Cardiac muscle cell (in vitro differentiated cells and primary cell): ENCODE results near the gene ZNF469. TPM values are rescaled to one million over a fixed set of nuclear protein-coding genes. Genes with fewer than 3 reads are reported as not detected.

Experiments used
- DNase-seq, 2 donors: peaks; one replicate each; pipeline versions ENCODE4 v3.0.0 to v3.0.0-alpha.2; 2010 to 2017; ENCODE audit warnings: low read depth in 1 of 2, low spot score in 1 of 2
- H3K27ac ChIP-seq: fragments of 200-600 bp; sonication (generic); 2 replicates; pipeline ENCODE4 v1.5.1; 2016
- H3K27me3 ChIP-seq: fragments of 200-600 bp; sonication (generic); 2 replicates; pipeline ENCODE4 v1.6.0; 2016; ENCODE audit warnings: control low read depth
- H3K36me3 ChIP-seq: fragments of 200-600 bp; sonication (generic); 2 replicates; pipeline ENCODE4 v1.5.1; 2016; ENCODE audit warnings: control low read depth
- H3K4me1 ChIP-seq: fragments of 200-600 bp; sonication (generic); 2 replicates; pipeline ENCODE4 v1.8.1; 2017; ENCODE audit warnings: low read depth, mild to moderate bottlenecking, mixed run types
- H3K4me3 ChIP-seq: fragments of 200-600 bp; sonication (generic); 2 replicates; pipeline ENCODE4 v1.5.1; 2016; ENCODE audit warnings: mild to moderate bottlenecking
- H3K9me3 ChIP-seq: fragments of 200-600 bp; sonication (generic); 2 replicates; pipeline ENCODE4 v1.5.1; 2017; ENCODE audit warnings: low read depth, mild to moderate bottlenecking, control low read depth
- CTCF ChIP-seq: IDR thresholded peaks from 2 replicates; pipeline ENCODE4 v1.5.1; 2012; ENCODE audit warnings: low read depth, mild to moderate bottlenecking, low read length
- polyA plus RNA-seq: library from polyadenylated mRNA; unstranded; fragments of >200 nt; fragmentation: Nextera tagmentation; extraction: Ambion mirVana; gene quantifications from 2 replicates; pipeline ENCODE4 v1.2.1, GENCODE V29; 2016
- total RNA-seq: library from RNA; depleted of rRNA; stranded (reverse); fragments of >200 nt; gene quantifications from 2 replicates; pipeline ENCODE4 v1.2.3, GENCODE V29; 2016

The ZNF469 gene
- total and polyA plus RNA-seq, 2 experiments from 2014 or later = 0.09 to 0.24 TPM

DNA sequence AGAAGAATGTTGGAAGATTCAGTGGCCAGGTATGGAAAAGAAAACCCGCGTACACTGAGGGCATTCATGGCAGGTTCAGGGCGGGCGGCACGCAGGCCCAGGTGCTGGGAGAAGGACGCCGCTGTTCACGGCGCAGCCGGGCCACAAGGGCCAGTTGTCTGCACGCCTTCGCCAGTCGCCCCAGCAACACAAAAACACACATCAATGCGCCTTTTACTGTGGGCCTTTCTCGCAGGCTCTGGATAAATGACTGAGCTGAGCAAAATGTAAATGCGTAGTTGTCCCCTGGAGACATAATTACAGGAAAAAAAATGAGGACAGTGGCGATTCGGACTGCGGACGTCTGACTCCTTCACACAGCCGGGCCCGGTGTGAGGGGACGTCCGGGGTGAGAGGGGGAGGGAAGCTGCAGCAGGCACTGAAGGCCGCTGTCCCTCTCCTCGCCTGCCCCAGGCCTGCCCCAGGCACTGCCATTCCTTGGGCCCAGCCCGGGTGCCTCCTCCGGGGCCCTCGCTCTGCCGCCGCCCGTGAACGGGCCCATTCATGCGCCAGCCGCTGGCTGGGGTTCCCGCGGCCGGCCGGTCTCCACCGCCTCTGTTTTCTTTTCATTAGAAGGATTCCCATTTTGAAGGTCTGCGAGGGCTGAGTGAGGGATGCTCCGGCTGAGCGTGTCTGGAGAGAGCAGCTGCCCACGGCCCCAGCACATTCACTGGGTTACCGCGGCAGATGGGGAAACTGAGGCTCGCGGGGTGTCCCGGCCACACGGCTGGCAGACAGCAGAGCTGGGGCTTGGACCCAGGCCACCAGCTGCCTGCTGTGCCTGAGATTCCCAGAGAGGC is 6.5 kb upstream of the ZNF469 start:
- H3K27ac ChIP-seq = no peak overlapping the region
- H3K36me3 ChIP-seq = no peaks in the 10 kb centered on the region
- H3K27me3 ChIP-seq = peaks cover 1% of the 10 kb centered on the region
- H3K9me3 ChIP-seq = no peaks in the 10 kb centered on the region
- no peak for TF ChIP-seq CTCF
- no peak for DNase-seq
- no peaks in the 10 kb centered on the region for H3K4me1 ChIP-seq
- no peak overlapping the region for H3K4me3 ChIP-seq

DNA sequence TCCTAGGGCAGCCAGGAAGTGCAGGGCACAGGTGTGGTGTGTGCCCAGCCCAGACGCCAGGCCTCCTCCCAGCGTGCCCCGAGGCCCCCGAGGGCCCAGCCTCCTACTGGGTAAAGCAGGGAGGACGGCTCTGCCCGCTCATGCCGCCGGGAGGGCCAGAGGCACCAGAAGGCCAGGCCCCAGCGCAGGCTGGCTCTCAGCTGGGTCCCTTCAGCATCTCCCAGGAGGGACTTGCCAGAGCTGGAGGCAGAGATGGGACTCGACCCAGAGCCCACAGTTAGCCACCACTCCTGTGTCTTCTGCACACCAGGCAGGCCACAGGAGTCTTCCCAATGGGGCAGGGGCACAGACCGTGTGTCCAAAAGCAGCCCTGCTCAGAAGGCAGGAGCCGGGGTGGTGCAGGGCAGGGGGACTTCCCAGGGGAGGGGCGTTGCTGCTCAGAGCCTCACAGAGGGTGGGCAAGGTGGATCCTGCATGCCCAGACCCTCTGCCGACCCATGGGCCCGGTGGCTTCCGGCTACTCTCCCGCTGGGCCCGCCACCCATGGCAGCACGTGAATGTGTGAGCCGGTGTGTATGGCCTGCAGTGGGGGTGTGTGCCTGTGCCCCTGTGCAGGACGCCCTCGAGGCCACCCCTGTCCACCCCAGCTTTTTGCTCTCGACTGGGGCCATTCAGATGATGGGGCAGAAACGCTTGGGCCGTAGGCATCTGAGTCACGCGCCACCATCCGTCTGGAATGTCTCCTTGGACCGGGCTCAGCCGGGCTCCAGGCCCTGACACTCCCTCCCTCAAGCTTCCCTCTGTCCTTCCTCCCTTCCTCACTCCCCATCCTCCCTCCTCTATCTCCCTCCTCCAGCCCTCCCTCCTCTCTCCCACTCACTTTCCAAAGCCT is 5.7 kb upstream of the ZNF469 start:
- Histone ChIP-seq H3K9me3 (no peaks in the 10 kb centered on the region), H3K4me1 (no peaks in the 10 kb centered on the region), H3K27me3 (peaks cover 10% of the 10 kb centered on the region), H3K4me3 (no peak overlapping the region), H3K27ac (no peak overlapping the region), H3K36me3 (no peaks in the 10 kb centered on the region)
- DNase-seq = peak in 1 of 2 donors; percentile 20
- no peak for TF ChIP-seq CTCF

DNA sequence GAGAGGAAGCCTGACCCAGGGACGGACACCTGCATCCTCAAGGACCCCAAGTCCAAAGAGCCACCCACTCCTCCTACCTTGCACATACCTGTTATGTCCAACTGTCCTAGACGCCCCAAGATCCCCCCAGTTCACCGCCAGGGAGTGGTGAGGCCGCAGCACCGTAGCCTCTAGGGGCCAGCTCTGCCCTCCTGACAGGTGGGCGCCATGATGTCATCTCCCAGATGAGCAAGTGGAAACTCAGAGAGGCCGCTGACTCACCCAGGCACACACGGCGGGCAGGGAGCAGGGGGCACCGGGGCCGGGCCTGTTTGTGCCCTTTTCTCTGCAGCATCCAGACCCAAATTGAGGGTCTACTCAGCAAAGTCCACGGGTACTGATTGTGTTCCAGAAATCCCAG is 4.8 kb upstream of the ZNF469 start:
- H3K36me3 ChIP-seq = no peaks in the 10 kb centered on the region
- no peaks in the 10 kb centered on the region for H3K4me1 ChIP-seq
- DNase-seq = no peak
- H3K9me3 ChIP-seq = no peaks in the 10 kb centered on the region
- H3K4me3 ChIP-seq = no peak overlapping the region
- no peak for TF ChIP-seq CTCF
- peaks cover 18% of the 10 kb centered on the region for H3K27me3 ChIP-seq
- H3K27ac ChIP-seq = no peak overlapping the region

- no peak overlapping the region for H3K4me3 ChIP-seq
- H3K9me3 ChIP-seq = no peaks in the 10 kb centered on the region
- no peaks in the 10 kb centered on the region for H3K36me3 ChIP-seq
- peaks cover 22% of the 10 kb centered on the region for H3K27me3 ChIP-seq
- no peak for TF ChIP-seq CTCF
- no peak for DNase-seq
- no peaks in the 10 kb centered on the region for H3K4me1 ChIP-seq
- H3K27ac ChIP-seq = no peak overlapping the region
Observed at GRCh38 chr16:88378401-88378800, 4.4 kb upstream of the ZNF469 start.

DNA sequence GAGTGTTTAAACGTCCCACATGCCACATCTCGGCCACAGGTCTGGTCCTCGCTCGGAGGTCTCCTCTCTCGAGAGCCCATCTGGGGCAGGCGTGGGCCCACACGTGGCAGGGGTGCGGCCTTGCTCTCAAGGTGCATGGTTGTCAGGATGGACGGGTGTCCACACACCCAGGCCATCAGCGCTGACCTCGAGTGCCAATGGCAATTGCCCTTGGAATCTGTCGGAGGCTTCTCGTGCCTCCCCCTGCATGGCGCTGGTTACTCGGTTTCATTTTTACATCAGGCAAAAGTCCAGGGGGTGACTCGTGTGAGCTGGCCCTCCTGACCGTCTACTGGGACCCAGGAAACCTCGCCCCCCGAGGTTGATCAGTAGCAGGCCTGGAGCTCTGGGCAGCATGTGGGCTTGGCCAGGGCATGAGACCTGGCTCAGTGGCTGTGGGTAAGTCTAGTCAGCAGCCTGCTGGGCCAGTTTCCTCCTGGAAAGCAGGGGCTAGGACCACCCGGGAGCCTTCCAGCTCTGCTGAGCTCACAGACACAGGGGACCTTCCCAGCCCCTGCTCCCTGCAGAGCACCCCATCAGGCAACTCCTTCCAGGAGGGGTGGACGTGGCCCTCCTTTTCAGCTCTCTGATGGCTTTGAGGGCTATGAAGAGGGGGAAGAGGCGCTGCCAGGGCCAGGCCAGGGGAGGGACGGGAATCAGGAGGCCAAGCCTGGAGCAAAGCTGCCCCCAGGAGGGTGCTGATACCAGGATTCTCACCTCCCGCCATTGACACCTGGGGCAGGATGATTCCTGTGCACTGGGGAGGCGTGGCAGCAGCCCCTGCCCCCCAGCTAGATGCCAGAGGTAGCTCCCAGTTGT is 3.7 kb upstream of the ZNF469 start:
- Histone ChIP-seq H3K36me3 (no peaks in the 10 kb centered on the region), H3K4me1 (no peaks in the 10 kb centered on the region), H3K4me3 (no peak overlapping the region), H3K27me3 (peaks cover 28% of the 10 kb centered on the region), H3K27ac (no peak overlapping the region), H3K9me3 (no peaks in the 10 kb centered on the region)
- no peak for DNase-seq
- no peak for TF ChIP-seq CTCF
